NOMO-1 (cell line): Measurements from ENCODE around the gene PPT2.
"Not testable (repeated sequence)": the region's sequence is repeated elsewhere in the genome, so short reads cannot be mapped to it uniquely, and the experiment has no call there.

Experiments used
- DNase-seq, 2 experiments: peaks; one replicate each; lab custom pipeline; 2025; ENCODE audit not compliant: unreplicated experiment in 2 of 2; lab: John Stamatoyannopoulos, UW

Gene PPT2

GRCh38 chr6:32126880-32127279 is 27.1 kb upstream of the PPT2 start:
- no peak for DNase-seq

- DNase-seq = no peak
These were observed 26.6 kb upstream of the PPT2 start for GRCh38 chr6:32127409-32127716.

GRCh38 chr6:32127717-32128592 is 26.0 kb upstream of the PPT2 start, which contains the start of gene ATF6B:
TSS of gene ATF6B (minus strand) at chr6:32128246. CDS start at chr6:32128207, 39 bp downstream.
- DNase-seq = peak; percentile 98 to 100

GRCh38 chr6:32128751-32129296 is 25.1 kb upstream of the PPT2 start:
- no peak for DNase-seq

DNA sequence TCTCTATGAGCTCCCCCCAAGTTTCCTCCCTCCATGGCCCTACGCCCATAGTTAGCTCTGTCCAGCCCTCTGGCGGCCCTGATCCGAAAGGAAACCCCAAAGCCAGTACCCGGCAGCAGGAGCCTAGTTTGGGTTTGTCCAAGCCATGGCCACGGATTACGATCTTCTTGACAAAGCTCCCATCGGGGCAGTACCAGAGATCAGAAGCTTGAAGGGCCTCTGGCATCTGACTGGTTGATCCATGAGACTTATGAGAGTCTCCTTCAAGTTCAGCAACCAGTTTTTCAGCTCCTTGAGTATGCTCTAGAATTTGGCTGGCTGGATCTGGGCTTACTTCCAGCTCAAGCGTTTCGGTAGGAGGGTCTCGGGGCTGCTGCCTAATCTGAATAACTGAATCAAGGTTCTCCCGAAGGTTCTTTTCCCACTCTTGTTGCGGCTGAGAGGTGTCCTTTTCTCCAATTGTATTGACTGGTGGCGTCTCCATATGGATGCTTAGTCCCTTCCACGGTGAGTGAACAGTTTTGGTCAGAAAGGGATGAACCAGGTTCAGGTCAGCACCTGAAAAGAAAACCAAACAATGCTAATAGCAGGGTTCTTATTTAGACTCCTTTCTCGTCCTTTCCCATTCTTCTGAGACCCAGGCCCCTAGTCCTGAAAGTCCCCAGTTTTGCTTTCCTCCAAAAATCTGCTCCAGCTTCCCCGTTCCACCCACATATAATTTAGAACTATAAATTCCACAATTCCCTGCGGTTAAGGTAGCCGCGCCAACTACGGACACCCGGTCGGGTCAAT is 24.4 kb upstream of the PPT2 start:
- no peak for DNase-seq

DNA sequence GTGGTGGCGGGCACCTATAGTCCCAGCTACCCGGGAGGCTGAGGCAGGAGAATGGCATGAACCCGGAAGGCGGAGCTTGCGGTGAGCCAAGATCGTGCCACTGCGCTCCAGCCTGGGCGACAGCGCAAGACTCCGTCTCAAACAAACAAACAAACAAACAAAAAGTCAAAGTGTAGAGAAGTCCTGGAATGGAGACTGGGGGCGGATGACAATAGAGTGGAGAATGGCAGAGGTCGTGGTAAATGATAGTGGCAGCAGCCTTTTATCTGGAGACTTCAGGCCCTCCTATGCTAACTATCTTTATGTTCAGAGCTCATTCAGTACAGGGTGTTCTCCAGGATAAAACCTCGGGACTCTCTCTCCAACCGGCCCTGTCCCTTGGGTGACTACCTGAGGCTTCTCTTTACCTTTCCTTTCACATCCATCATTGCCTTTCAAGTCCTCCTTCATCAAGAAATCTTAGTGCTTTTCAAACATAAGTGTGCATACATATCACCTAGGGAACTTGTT is 22.4 kb upstream of the PPT2 start:
- DNase-seq = no peak

- no peak for DNase-seq
These were observed 21.8 kb upstream of the PPT2 start for GRCh38 chr6:32132110-32132509.

- DNase-seq = no peak
These were observed 20.2 kb upstream of the PPT2 start for GRCh38 chr6:32133786-32134185.

DNA sequence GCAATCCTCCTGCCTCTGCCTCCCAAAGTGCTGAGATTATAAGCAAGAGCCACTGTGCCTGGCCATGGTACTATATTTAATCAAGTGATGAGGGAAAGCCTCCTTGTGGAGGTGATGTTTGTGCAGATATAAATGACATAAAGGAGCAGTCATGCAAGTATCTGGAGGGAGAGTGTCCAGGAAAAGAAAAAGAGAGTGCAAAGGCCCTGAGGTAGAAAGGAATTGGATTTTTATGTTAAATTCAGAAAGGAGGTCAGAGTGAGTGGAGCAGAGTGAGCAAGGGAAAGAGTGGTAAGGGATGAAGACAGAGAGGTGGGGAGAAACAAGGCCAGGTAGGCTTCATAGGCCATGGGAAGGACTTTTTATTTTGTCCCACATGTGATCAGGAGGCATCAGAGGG is 16.5 kb upstream of the PPT2 start:
- no peak for DNase-seq

DNA sequence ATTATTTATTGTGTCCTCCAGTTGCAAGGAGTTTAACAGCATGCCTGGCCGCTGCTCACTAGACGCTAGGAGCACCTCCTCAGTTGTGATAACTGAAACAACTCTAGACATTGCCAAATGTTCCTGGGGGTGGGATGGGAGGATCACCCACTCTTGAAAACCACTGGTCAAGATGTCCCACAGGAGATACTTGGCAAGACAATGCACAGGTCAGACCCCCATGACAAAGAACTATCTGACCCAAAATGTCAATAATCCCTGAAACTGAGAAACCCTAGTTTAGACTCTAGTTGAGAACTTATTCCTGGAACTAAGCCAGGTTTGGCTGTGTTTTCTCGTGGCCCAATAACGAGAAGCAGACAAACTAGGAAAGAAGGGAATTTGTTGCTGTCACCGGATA is 14.4 kb upstream of the PPT2 start:
- no peak for DNase-seq

GRCh38 chr6:32140420-32141046 is 13.4 kb upstream of the PPT2 start:
- DNase-seq = no peak

DNA sequence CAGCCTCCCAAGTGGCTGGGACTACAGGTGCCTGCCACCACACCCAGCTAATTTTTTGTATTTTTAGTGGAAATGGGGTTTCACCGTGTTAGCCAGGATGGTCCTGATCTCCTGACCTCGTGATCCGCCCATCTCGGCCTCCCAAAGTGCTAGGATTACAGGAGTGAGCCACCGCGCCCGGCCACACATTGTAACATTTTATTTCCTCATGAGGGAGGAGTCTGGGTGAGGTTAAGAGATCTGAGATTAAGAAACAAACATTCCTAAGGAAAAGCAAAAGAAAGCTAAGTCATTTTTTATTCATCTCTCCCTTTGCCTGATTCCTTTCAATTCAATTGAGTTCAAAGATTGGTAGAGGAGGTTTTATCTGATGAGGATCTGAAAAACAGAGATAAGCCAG is 9.7 kb upstream of the PPT2 start:
- DNase-seq = not testable (repeated sequence)

DNA sequence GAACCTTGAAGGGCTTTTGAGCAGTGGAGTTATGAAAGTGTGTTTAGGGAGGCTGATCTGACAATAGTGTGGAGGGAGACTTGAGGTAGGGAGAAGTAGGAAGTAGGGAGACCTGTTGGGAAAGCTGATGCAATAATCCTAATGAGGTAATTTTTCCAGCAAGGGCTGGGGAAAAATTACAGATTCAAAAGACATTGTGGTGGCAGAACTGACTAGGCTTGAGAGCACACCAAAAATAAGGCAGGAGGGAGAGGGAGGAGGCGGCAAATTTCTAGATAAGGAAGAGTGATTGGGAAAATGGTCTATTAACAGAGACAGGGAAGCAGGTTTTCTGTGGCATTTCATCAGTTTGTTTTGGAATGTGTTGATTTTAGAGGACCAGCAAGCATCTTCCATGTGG is 7.7 kb upstream of the PPT2 start:
- DNase-seq = no peak

DNA sequence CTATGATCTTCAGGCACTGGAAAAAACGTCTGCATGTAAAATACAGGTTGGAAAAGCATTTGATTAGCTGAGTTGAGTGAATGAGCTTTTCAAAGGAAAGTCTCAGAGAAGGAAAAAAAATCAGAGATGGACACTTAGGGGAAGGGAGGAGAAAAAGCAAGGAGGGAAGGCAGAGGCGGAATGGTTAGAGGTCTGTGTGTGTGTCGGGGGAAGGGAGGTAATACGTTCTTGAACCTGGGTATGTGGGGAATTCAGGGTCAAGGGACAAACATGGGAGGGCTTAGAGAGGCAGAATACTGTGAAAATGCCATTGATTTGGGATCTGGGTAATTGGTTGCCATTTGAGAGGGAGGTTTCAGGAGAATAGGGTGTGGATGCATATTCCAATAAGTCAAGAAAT is 7.3 kb upstream of the PPT2 start:
- no peak for DNase-seq

- DNase-seq = no peak
These were observed 6.4 kb upstream of the PPT2 start for GRCh38 chr6:32147401-32148132.

DNA sequence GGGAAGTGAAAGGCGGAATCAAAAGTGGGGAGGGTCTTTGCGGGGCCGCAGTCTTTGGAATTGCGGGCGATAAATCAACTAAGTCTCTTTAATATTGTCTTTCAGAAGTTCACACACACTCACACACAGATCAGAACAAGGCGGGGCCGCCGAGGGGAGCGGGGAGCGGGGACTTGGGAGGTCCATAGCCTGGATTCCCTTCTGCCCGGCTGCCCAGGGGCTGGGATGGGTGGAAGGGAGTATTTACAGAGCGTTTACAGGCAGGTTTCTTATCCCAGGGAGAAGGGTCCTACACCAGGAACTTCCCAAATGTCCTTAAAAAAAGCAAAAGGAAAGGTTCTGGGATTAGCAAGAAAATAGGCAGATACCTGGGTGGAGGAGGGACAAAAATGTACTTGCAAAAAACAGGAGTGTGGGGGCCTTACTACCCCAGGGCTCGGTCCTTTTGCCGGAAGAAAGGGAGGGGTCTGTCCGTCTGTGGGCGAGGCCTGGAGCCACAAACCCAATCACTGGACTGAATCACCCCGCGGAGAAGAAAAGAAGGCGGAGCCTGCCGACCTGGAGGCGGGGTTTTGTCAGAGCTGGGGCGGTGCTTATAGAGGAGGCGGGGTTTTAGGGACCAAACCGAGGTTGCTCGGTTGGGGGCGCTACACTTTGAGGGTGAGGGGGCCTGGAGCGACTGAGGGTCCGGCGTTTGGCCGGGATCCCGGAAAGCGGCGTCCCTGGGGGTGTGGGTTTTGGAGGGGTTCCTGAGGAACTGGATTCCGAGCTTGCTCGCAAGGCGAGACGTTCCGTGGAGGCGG is 5.5 kb upstream of the PPT2 start:
- DNase-seq = no peak

GRCh38 chr6:32149092-32149755 is 4.7 kb upstream of the PPT2 start:
- no peak for DNase-seq

DNA sequence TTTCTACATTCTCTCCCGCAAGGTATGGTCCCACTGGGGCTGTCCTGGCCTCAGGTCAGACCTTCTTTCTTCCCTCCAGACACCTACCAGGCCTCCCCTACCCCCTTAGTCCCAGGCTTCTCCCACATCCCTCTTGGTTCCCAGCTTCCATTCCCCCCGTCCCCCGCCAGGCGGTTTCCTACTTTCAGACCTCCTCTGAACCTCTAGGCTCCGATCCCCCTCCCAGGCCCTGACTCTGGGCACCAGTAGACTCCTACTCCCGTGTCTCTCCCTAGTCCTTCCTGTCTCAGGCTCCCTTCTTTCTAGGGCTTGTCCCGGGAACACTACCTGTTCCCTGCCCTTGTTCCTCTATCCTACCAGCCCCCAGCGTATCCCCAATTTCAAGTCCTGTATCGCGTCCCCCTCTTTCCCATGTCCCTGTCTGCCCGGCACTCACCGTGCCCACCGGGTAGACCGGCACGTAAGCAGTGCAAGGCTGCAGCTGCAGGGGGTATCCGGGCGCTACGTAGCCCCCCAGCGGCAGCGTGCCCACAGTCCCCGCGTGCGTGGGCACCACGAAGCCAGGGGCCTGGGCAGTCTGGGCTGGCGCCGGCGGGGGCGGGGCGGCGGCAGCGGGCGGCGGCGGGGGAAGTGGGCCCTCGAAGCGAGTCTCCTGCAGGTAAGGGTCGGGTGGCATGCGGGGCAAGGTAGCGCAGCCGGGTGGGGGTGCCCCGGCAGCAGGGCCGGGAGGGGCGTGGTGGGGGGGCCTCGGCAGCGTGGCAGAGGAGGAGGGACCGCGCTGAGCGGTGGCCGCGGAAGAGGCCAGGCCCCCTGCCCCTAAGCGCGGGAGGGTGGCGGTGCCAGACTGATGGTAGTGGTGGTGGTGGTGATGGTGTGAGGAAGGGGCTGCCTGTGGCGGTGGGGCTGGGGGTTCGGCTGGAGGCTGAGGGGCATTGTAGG is 3.7 kb upstream of the PPT2 start:
- no peak for DNase-seq
